Keratinocyte (primary cell): ENCODE data around the gene FAM50A.

ENCODE experiments used
- EZH2 ChIP-seq: IDR thresholded peaks from one replicate; pipeline ENCODE4 v1.6.1; 2012; ENCODE audit warnings: inconsistent platforms, mild to moderate bottlenecking, low read length, moderate library complexity
- TF ChIP-seq, protein P1 (sequence below), 3 experiments: IDR thresholded peaks in 1 of 3; conservative IDR thresholded peaks in 1 of 3; optimal IDR thresholded peaks in 1 of 3; 2 replicates in 2 of 3; 3 replicates in 1 of 3; pipeline versions ENCODE3 to v1.5.1; 2011; ENCODE audit warnings: low read length in 3 of 3, mild to moderate bottlenecking in 3 of 3, moderate library complexity in 2 of 3, control low read depth in 1 of 3, inconsistent platforms in 1 of 3; ENCODE audit not compliant: insufficient read depth in 2 of 3; ENCODE audit errors: extremely low read depth in 1 of 3

DNA sequence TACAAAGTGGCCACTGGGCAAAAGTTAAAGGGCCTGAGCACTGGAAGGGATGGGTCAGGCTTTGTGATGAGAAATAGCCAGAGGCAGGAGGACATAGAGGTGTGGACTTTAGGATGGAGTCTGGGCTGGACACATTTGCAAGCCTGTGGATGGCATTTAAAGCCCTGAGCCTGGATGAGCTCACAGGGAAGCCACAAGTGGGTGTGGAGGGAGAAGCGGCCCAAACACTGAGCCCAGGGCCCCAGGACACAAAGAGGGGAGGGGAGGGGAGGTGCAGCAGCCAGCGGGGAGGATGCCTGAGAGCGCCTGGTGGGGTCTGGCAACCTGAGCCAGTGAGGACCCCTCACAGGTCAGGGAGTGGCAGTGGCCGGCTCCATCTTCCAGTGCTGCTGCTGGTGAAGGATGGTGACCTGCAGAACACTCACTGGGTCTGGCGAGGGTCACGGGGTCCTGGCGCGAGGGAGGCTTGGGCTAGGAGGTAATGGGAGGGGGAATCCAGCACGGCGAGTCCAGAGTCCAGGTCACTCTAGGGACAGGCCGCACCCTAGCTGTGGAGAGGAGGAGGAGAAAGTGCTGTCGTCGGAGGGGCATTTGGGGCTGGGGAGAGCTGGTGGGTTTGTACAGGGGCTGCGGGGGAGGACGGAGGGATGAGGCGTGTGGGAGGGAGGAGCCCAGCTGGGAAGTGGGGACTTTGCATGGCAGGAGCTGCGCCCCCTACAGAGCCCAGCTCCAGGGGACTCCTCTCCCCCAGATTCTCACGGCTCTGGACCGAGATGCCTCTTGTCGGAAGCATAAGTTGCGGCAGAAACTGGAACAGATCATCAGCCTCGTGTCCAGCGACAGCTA is 28.1 kb downstream of the FAM50A start:
- TF ChIP-seq, protein P1, sequence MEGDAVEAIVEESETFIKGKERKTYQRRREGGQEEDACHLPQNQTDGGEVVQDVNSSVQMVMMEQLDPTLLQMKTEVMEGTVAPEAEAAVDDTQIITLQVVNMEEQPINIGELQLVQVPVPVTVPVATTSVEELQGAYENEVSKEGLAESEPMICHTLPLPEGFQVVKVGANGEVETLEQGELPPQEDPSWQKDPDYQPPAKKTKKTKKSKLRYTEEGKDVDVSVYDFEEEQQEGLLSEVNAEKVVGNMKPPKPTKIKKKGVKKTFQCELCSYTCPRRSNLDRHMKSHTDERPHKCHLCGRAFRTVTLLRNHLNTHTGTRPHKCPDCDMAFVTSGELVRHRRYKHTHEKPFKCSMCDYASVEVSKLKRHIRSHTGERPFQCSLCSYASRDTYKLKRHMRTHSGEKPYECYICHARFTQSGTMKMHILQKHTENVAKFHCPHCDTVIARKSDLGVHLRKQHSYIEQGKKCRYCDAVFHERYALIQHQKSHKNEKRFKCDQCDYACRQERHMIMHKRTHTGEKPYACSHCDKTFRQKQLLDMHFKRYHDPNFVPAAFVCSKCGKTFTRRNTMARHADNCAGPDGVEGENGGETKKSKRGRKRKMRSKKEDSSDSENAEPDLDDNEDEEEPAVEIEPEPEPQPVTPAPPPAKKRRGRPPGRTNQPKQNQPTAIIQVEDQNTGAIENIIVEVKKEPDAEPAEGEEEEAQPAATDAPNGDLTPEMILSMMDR (optimal IDR thresholded peaks at IDR 0.05 in 1 of 3, IDR thresholded peaks at IDR 0.05 in 1 of 3, conservative IDR thresholded peaks at IDR 0.05 in 1 of 3; ENCODE audit: extremely low read depth in 1 of 3, insufficient read depth in 2 of 3, low read length in 3 of 3): no peak
- no peak for TF ChIP-seq EZH2
